Smooth muscle cell (in vitro differentiated cells): Measurements from ENCODE around the gene HOXB3. TPM values are rescaled to one million over a fixed set of nuclear protein-coding genes. Genes with fewer than 3 reads are reported as not detected.
A peak's percentile ranks its signal among the peaks of the same experiment; 100 is the strongest.

Experiments
- DNase-seq: peaks from one replicate; lab custom pipeline; 2025; ENCODE audit not compliant: unreplicated experiment; lab: John Stamatoyannopoulos, UW
- H2AFZ ChIP-seq: fragments of 200-600 bp; sonication (generic); 2 replicates; pipeline ENCODE4 v1.6.0; 2016; ENCODE audit warnings: antibody characterized with exemption, low read depth, mild to moderate bottlenecking
- H3F3A ChIP-seq: fragments of 200-600 bp; sonication (generic); 2 replicates; pipeline ENCODE4 v1.6.0; 2017; ENCODE audit warnings: antibody characterized with exemption, low read depth
- H3K27ac ChIP-seq: fragments of 200-600 bp; sonication (generic); 2 replicates; pipeline ENCODE4 v1.5.1; 2016; ENCODE audit warnings: low read depth, mild to moderate bottlenecking
- H3K27me3 ChIP-seq: fragments of 200-600 bp; sonication (generic); 2 replicates; pipeline ENCODE4 v1.6.1; 2016; ENCODE audit warnings: low read depth, mild to moderate bottlenecking
- H3K36me3 ChIP-seq: fragments of 200-600 bp; sonication (generic); 2 replicates; pipeline ENCODE4 v1.5.1; 2016; ENCODE audit warnings: low read depth
- H3K4me1 ChIP-seq: fragments of 200-600 bp; sonication (generic); 2 replicates; pipeline ENCODE4 v1.5.1; 2016; ENCODE audit warnings: low read depth
- H3K4me2 ChIP-seq: fragments of 200-600 bp; sonication (generic); 2 replicates; pipeline ENCODE4 v1.6.0; 2016; ENCODE audit warnings: mild to moderate bottlenecking
- H3K4me3 ChIP-seq: fragments of 200-600 bp; sonication (generic); 2 replicates; pipeline ENCODE4 v1.5.1; 2016; ENCODE audit warnings: mild to moderate bottlenecking
- H3K79me2 ChIP-seq: fragments of 200-600 bp; sonication (generic); 2 replicates; pipeline ENCODE4 v1.6.0; 2016; ENCODE audit warnings: low read depth, mild to moderate bottlenecking
- H3K9ac ChIP-seq: fragments of 200-600 bp; sonication (generic); 2 replicates; pipeline ENCODE4 v1.6.0; 2016; ENCODE audit warnings: low read depth
- H3K9me3 ChIP-seq: fragments of 200-600 bp; sonication (generic); replicated peaks from 2 replicates; pipeline ENCODE4 v1.5.1; 2016; ENCODE audit warnings: low read depth
- H4K20me1 ChIP-seq: fragments of 200-600 bp; sonication (generic); 2 replicates; pipeline ENCODE4 v1.6.0; 2016; ENCODE audit warnings: low read depth
- CTCF ChIP-seq: fragments of 200-600 bp; sonication (generic); IDR thresholded peaks from 2 replicates; pipeline ENCODE4 v1.5.1; 2017; ENCODE audit warnings: borderline replicate concordance, mild to moderate bottlenecking, antibody characterized with exemption; ENCODE audit not compliant: insufficient read depth, poor library complexity, severe bottlenecking
- WGBS: methylation state at CpG from one replicate; pipeline ENCODE4 v1.1.7; 2016; ENCODE audit warnings: low lambda C conversion rate; 5-methylcytosine and 5-hydroxymethylcytosine counted together
- polyA plus RNA-seq: library from polyadenylated mRNA; unstranded; fragments of >200 nt; fragmentation: Nextera tagmentation; extraction: Ambion mirVana; gene quantifications from 2 replicates; pipeline ENCODE4 v1.2.1, GENCODE V29; 2016
- total RNA-seq: library from RNA; depleted of rRNA; stranded (reverse); fragments of >200 nt; gene quantifications from 2 replicates; pipeline ENCODE4 v1.2.3, GENCODE V29; 2014

Gene HOXB3
- total and polyA plus RNA-seq, 2 experiments from 2014 or later: 2.8 to 5.1 TPM

GRCh38 chr17:48608494-48608834 lies 18.4 kb upstream of the HOXB3 start:
- H3K4me1 ChIP-seq: peaks cover 7% of the 10 kb centered on the region
- no peaks in the 10 kb centered on the region for H3K9me3 ChIP-seq
- H3K36me3 ChIP-seq: no peaks in the 10 kb centered on the region
- H3K4me2 ChIP-seq: peak overlapping the region; percentile 98
- 84% methylated on average over 1 of the region's 1 CpG for WGBS
- no peak for TF ChIP-seq CTCF
- no peaks in the 10 kb centered on the region for H3K27me3 ChIP-seq
- no peak overlapping the region for H2AFZ ChIP-seq
- H3K9ac ChIP-seq: no peak overlapping the region
- no peak for DNase-seq
- peak overlapping the region; percentile 69 for H3K4me3 ChIP-seq
- peaks cover 2% of the 10 kb centered on the region for H4K20me1 ChIP-seq
- peak overlapping the region; percentile 79 for H3K27ac ChIP-seq
- peaks cover 71% of the 10 kb centered on the region for H3K79me2 ChIP-seq
- H3F3A ChIP-seq: peaks cover 5% of the 10 kb centered on the region

GRCh38 chr17:48606892-48607614 lies 17.0 kb upstream of the HOXB3 start:
- WGBS: 69% methylated on average over 9 of the region's 9 CpGs
- H3F3A ChIP-seq: peaks cover 11% of the 10 kb centered on the region
- H2AFZ ChIP-seq: no peak overlapping the region
- H3K27me3 ChIP-seq: peaks cover 3% of the 10 kb centered on the region
- H3K9me3 ChIP-seq: no peaks in the 10 kb centered on the region
- peaks cover 16% of the 10 kb centered on the region for H4K20me1 ChIP-seq
- no peak for TF ChIP-seq CTCF
- H3K27ac ChIP-seq: peak overlapping the region; percentile 54
- H3K4me3 ChIP-seq: peak overlapping the region; percentile 22
- H3K9ac ChIP-seq: no peak overlapping the region
- peak overlapping the region; percentile 98 for H3K4me2 ChIP-seq
- H3K4me1 ChIP-seq: peaks cover 3% of the 10 kb centered on the region
- H3K36me3 ChIP-seq: no peaks in the 10 kb centered on the region
- H3K79me2 ChIP-seq: peaks cover 73% of the 10 kb centered on the region
- DNase-seq: no peak

- TF ChIP-seq CTCF: no peak
- Histone ChIP-seq H3K4me2 (peak overlapping the region; percentile 98), H3K27me3 (peaks cover 7% of the 10 kb centered on the region), H3K9me3 (no peaks in the 10 kb centered on the region), H3K4me3 (peak overlapping the region; percentile 66), H4K20me1 (peaks cover 24% of the 10 kb centered on the region), H2AFZ (peak overlapping the region; percentile 32), H3K36me3 (no peaks in the 10 kb centered on the region), H3K79me2 (peaks cover 76% of the 10 kb centered on the region), H3F3A (peaks cover 19% of the 10 kb centered on the region), H3K4me1 (peaks cover 1% of the 10 kb centered on the region), H3K27ac (peak overlapping the region; percentile 54), H3K9ac (peak overlapping the region; percentile 41)
- WGBS: 30% methylated on average over 41 of the region's 41 CpGs
- no peak for DNase-seq
Observed at GRCh38 chr17:48605991-48606891, 16.2 kb upstream of the HOXB3 start.
